Endodermal cell (in vitro differentiated cells): ENCODE measurements around the gene AGR2. TPM values are rescaled to one million over a fixed set of nuclear protein-coding genes. Genes with fewer than 3 reads are reported as not detected.
A peak's percentile ranks its signal among the peaks of the same experiment; 100 is the strongest.

Experiments used
- DNase-seq: peaks from one replicate; pipeline ENCODE4 v3.0.0-alpha.2; 2017
- H3K27ac ChIP-seq: 2 replicates; pipeline ENCODE4 v1.5.1; 2013; ENCODE audit warnings: mild to moderate bottlenecking, low read depth, low read length, moderate library complexity
- H3K27me3 ChIP-seq: 2 replicates; pipeline ENCODE4 v1.6.1; 2013; ENCODE audit warnings: mild to moderate bottlenecking, low read length, moderate library complexity; ENCODE audit not compliant: insufficient read depth, control insufficient read depth, poor library complexity, severe bottlenecking
- H3K36me3 ChIP-seq: 2 replicates; pipeline ENCODE4 v1.7.0; 2013; ENCODE audit warnings: mild to moderate bottlenecking, low read length, moderate library complexity; ENCODE audit not compliant: control insufficient read depth, insufficient read depth
- H3K4me1 ChIP-seq: one replicate; pipeline ENCODE4 v1.7.0; 2013; ENCODE audit warnings: low read length; ENCODE audit not compliant: control insufficient read depth, insufficient read depth
- H3K4me3 ChIP-seq: 2 replicates; pipeline ENCODE4 v1.5.1; 2013; ENCODE audit warnings: mild to moderate bottlenecking, low read length, moderate library complexity
- H3K9ac ChIP-seq: 2 replicates; pipeline ENCODE4 v1.6.1; 2013; ENCODE audit warnings: mild to moderate bottlenecking, low read length, moderate library complexity; ENCODE audit not compliant: poor library complexity, severe bottlenecking; ENCODE audit errors: extremely low read depth
- H3K9me3 ChIP-seq: 2 replicates; pipeline ENCODE4 v1.6.1; 2013; ENCODE audit warnings: mild to moderate bottlenecking, low read length, moderate library complexity; ENCODE audit not compliant: control insufficient read depth
- H3K27ac Mint-ChIP-seq: 2 replicates; pipeline ENCODE4 v1.8.0; 2020; ENCODE audit warnings: mixed read lengths
- H3K27me3 Mint-ChIP-seq: 2 replicates; pipeline ENCODE4 v1.8.0; 2021; ENCODE audit warnings: mild to moderate bottlenecking, mixed read lengths; ENCODE audit not compliant: insufficient read depth
- H3K36me3 Mint-ChIP-seq: 2 replicates; pipeline ENCODE4 v1.8.0; 2020; ENCODE audit warnings: low read depth, mixed read lengths
- H3K4me1 Mint-ChIP-seq: 2 replicates; pipeline ENCODE4 v1.8.0; 2020; ENCODE audit warnings: mixed read lengths
- H3K4me3 Mint-ChIP-seq: 2 replicates; pipeline ENCODE4 v1.8.0; 2020; ENCODE audit warnings: mild to moderate bottlenecking, moderate library complexity, mixed read lengths
- H3K9me3 Mint-ChIP-seq: 2 replicates; pipeline ENCODE4 v1.8.0; 2020; ENCODE audit warnings: mild to moderate bottlenecking, mixed read lengths
- whole genome bisulfite sequencing, 2 experiments: methylation state at CpG; one replicate each; pipeline versions ENCODE4 v1.1.5 to v1.1.7; 2013; ENCODE audit warnings: missing lambda C conversion rate in 2 of 2, mixed read lengths in 1 of 2; ENCODE audit not compliant: insufficient coverage in 1 of 2, insufficient read length in 1 of 2; 5-methylcytosine and 5-hydroxymethylcytosine counted together
- total RNA-seq, 2 donors: library from RNA; stranded (reverse); fragmentation: NEBNext Ultra II Directional in 1 of 2; extraction: Animal tissue kit (Norgen Biotek cat#: 25700) in 1 of 2; gene quantifications; 2 replicates in 1 of 2; 3 replicates in 1 of 2; pipeline ENCODE4 v1.2.1, GENCODE V29; 2021
- TF ChIP-seq, protein P1 (sequence below): fragments of 200-600 bp; sonication (generic); conservative IDR thresholded peaks from 2 replicates; pipeline ENCODE4 v1.5.0; 2021; ENCODE audit warnings: antibody characterized with exemption, mild to moderate bottlenecking

Gene AGR2
- total RNA-seq, 2 donors from 2014 or later: not detected

DNA sequence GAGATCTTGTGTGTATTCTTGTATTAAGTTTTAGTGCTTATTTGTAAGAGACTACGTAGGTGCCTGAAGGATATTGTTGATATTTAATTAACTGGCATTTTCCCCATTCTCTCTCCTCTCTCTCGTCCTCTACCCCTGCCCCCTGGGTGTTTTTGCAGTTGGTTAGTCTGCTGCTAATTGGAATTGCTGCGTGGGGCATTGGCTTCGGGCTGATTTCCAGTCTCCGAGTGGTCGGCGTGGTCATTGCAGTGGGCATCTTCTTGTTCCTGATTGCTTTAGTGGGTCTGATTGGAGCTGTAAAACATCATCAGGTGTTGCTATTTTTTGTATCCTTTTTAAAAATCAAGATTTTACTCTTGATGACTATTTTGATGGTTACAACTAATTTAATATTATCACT lies 28.7 kb downstream of the AGR2 start:
- no peaks in the 10 kb centered on the region for H3K27me3 ChIP-seq
- no peak overlapping the region for H3K9ac ChIP-seq
- Mint-ChIP-seq H3K36me3 (peaks cover 2% of the 10 kb centered on the region), H3K4me1 (peaks cover 25% of the 10 kb centered on the region), H3K27ac (no peak overlapping the region), H3K4me3 (no peak overlapping the region), H3K9me3 (no peaks in the 10 kb centered on the region), H3K27me3 (no peaks in the 10 kb centered on the region)
- H3K27ac ChIP-seq: no peak overlapping the region
- no peak overlapping the region for H3K4me3 ChIP-seq
- 86% methylated on average over 7 of the region's 7 CpGs; no CpG with 5 or more reads in 1 of the 2 experiments for WGBS, 2 experiments
- H3K4me1 ChIP-seq: peaks cover 6% of the 10 kb centered on the region
- peaks cover 9% of the 10 kb centered on the region for H3K36me3 ChIP-seq
- TF ChIP-seq, protein P1, sequence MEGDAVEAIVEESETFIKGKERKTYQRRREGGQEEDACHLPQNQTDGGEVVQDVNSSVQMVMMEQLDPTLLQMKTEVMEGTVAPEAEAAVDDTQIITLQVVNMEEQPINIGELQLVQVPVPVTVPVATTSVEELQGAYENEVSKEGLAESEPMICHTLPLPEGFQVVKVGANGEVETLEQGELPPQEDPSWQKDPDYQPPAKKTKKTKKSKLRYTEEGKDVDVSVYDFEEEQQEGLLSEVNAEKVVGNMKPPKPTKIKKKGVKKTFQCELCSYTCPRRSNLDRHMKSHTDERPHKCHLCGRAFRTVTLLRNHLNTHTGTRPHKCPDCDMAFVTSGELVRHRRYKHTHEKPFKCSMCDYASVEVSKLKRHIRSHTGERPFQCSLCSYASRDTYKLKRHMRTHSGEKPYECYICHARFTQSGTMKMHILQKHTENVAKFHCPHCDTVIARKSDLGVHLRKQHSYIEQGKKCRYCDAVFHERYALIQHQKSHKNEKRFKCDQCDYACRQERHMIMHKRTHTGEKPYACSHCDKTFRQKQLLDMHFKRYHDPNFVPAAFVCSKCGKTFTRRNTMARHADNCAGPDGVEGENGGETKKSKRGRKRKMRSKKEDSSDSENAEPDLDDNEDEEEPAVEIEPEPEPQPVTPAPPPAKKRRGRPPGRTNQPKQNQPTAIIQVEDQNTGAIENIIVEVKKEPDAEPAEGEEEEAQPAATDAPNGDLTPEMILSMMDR: peak; percentile 40
- DNase-seq: no peak
- H3K9me3 ChIP-seq: no peaks in the 10 kb centered on the region

- TF ChIP-seq, protein P1: no peak
- Mint-ChIP-seq H3K27me3 (no peaks in the 10 kb centered on the region), H3K36me3 (no peaks in the 10 kb centered on the region), H3K9me3 (no peaks in the 10 kb centered on the region), H3K4me1 (peaks cover 33% of the 10 kb centered on the region), H3K4me3 (no peak overlapping the region), H3K27ac (no peak overlapping the region)
- H3K4me3 ChIP-seq: no peak overlapping the region
- peaks cover 9% of the 10 kb centered on the region for H3K4me1 ChIP-seq
- no peak for DNase-seq
- no peaks in the 10 kb centered on the region for H3K36me3 ChIP-seq
- H3K9ac ChIP-seq: no peak overlapping the region
- no peak overlapping the region for H3K27ac ChIP-seq
- no peaks in the 10 kb centered on the region for H3K9me3 ChIP-seq
- no peaks in the 10 kb centered on the region for H3K27me3 ChIP-seq
These were observed 29.8 kb downstream of the AGR2 start for GRCh38 chr7:16774986-16775385.

DNA sequence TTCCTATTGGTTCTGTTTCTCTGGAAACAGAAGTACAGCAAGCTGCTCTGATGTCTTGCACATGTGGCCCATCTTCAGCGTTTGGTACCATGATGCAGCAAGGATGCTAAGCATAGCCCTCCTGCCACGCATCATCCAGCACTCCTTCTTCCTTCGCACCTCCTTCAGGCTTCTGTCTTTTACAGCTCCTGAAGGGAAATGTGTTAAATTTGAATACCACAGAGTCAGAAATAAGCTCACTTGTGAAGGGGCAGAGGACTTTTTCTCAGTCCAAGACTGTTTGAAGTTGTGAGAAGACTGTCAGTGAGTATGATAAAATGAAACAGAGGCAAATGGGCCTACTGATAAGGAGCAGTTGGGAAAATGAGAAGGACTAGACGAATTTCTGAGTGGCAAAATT lies 30.5 kb downstream of the AGR2 start:
- WGBS, 2 experiments: 70 to 82% methylated on average over 3 to 4 of the region's 4 CpGs
- Mint-ChIP-seq H3K27ac (peak overlapping the region; percentile 28), H3K27me3 (no peaks in the 10 kb centered on the region), H3K9me3 (no peaks in the 10 kb centered on the region), H3K4me3 (no peak overlapping the region), H3K4me1 (peaks cover 33% of the 10 kb centered on the region), H3K36me3 (no peaks in the 10 kb centered on the region)
- Histone ChIP-seq H3K4me3 (no peak overlapping the region), H3K9me3 (no peaks in the 10 kb centered on the region), H3K9ac (no peak overlapping the region), H3K27me3 (no peaks in the 10 kb centered on the region), H3K36me3 (no peaks in the 10 kb centered on the region), H3K27ac (no peak overlapping the region), H3K4me1 (peaks cover 9% of the 10 kb centered on the region)
- TF ChIP-seq, protein P1: no peak
- DNase-seq: no peak
